Activated CD4-positive, alpha-beta memory T cell treated with anti-CD3 and anti-CD28 coated beads, Interleukin-2, amount 10 ng/mL, durations not matched to agents 7 days and 5 days (primary cell): ENCODE data around the gene METTL25B. TPM values are rescaled to one million over a fixed set of nuclear protein-coding genes. Genes with fewer than 3 reads are reported as not detected.
A peak's percentile ranks its signal among the peaks of the same experiment; 100 is the strongest.

Experiments used
- CTCF ChIA-PET: fragments of 350-600 bp; sonication (Branson Sonifier 250); formaldehyde crosslinking; loops from one replicate; lab custom pipeline; 2021; ENCODE audit warnings: antibody characterized with exemption, inconsistent platforms; lab: Charles Lee
- POLR2A ChIA-PET: fragments of 350-600 bp; sonication (Branson Sonifier 250); formaldehyde crosslinking; loops from one replicate; lab custom pipeline; 2021; ENCODE audit warnings: antibody characterized with exemption; lab: Charles Lee
- DNase-seq: peaks from one replicate; pipeline ENCODE4 v3.0.0-alpha.2; 2020
- H3K27ac Mint-ChIP-seq: one replicate; pipeline ENCODE4 v1.8.0; 2021; ENCODE audit warnings: mild to moderate bottlenecking, mixed read lengths
- H3K27me3 Mint-ChIP-seq: one replicate; pipeline ENCODE4 v1.8.0; 2021; ENCODE audit warnings: mixed read lengths
- H3K36me3 Mint-ChIP-seq: one replicate; pipeline ENCODE4 v1.8.0; 2021; ENCODE audit warnings: low read depth, mixed read lengths
- H3K4me1 Mint-ChIP-seq: one replicate; pipeline ENCODE4 v1.8.0; 2021; ENCODE audit warnings: mixed read lengths
- H3K4me3 Mint-ChIP-seq: one replicate; pipeline ENCODE4 v1.8.0; 2021; ENCODE audit warnings: mild to moderate bottlenecking, mixed read lengths
- H3K9me3 Mint-ChIP-seq: one replicate; pipeline ENCODE4 v1.8.0; 2021; ENCODE audit warnings: mixed read lengths
- total RNA-seq, 2 experiments: library from RNA; stranded (reverse); gene quantifications; one replicate each; pipeline ENCODE4 v1.2.3, GENCODE V29; 2021

Gene METTL25B
- total RNA-seq, 2 experiments from 2014 or later: 40.3 to 44.3 TPM

- ChIA-PET POLR2A (interaction anchor here (3.5 kb wide), 1 partner anchor 15 kb away, joined by 10 read pairs; no protein-coding TSS in a partner anchor), CTCF (interaction anchor here (0.9 to 2.1 kb wide), 4 partner anchors 15 to 84 kb away, joined by 3 to 13 read pairs (median 6); no protein-coding TSS in a partner anchor)
- no peak for DNase-seq
- H3K36me3 Mint-ChIP-seq: peaks cover 9% of the 10 kb centered on the region
- no peak overlapping the region for H3K4me3 Mint-ChIP-seq
- peaks cover 9% of the 10 kb centered on the region for H3K27me3 Mint-ChIP-seq
- H3K9me3 Mint-ChIP-seq: no peaks in the 10 kb centered on the region
- H3K27ac Mint-ChIP-seq: no peak overlapping the region
- H3K4me1 Mint-ChIP-seq: peaks cover 9% of the 10 kb centered on the region
These were observed 17.1 kb upstream of the METTL25B start for GRCh38 chr1:156711011-156711817.

- no peaks in the 10 kb centered on the region for H3K9me3 Mint-ChIP-seq
- DNase-seq: no peak
- POLR2A ChIA-PET: interaction anchor here (3.5 kb wide), 1 partner anchor 13 kb away, joined by 10 read pairs; no protein-coding TSS in a partner anchor
- H3K36me3 Mint-ChIP-seq: peaks cover 15% of the 10 kb centered on the region
- H3K4me3 Mint-ChIP-seq: no peak overlapping the region
- no peak overlapping the region for H3K27ac Mint-ChIP-seq
- peaks cover under 1% of the 10 kb centered on the region for H3K27me3 Mint-ChIP-seq
- CTCF ChIA-PET: interaction anchor here (0.8 to 2.1 kb wide), 3 partner anchors 13 to 53 kb away, joined by 3 to 13 read pairs (median 6); no protein-coding TSS in a partner anchor
- H3K4me1 Mint-ChIP-seq: no peaks in the 10 kb centered on the region
These were observed 15.6 kb upstream of the METTL25B start for GRCh38 chr1:156712626-156713025.

- Mint-ChIP-seq H3K4me3 (no peak overlapping the region), H3K27ac (no peak overlapping the region), H3K9me3 (no peaks in the 10 kb centered on the region), H3K27me3 (no peaks in the 10 kb centered on the region), H3K36me3 (peaks cover 15% of the 10 kb centered on the region), H3K4me1 (no peaks in the 10 kb centered on the region)
- DNase-seq: no peak
- POLR2A ChIA-PET: interaction anchor here (2.0 kb wide), 1 partner anchor 8 kb away, joined by 4 read pairs; no protein-coding TSS in a partner anchor
- CTCF ChIA-PET: interaction anchor here (1.5 to 4.4 kb wide), 5 partner anchors 9 to 91 kb away, joined by 4 to 33 read pairs (median 18); partner anchors contain the start of gene CRABP2
These were observed 13.4 kb upstream of the METTL25B start for GRCh38 chr1:156714830-156715229.

- ChIA-PET POLR2A (no interaction called here), CTCF (interaction anchor here (2.7 to 4.4 kb wide), 2 partner anchors 11 to 28 kb away, joined by 18 to 27 read pairs; partner anchors contain the start of gene CRABP2)
- H3K27me3 Mint-ChIP-seq: no peaks in the 10 kb centered on the region
- H3K36me3 Mint-ChIP-seq: peaks cover 29% of the 10 kb centered on the region
- H3K27ac Mint-ChIP-seq: no peak overlapping the region
- H3K4me1 Mint-ChIP-seq: peaks cover 9% of the 10 kb centered on the region
- no peaks in the 10 kb centered on the region for H3K9me3 Mint-ChIP-seq
- DNase-seq: no peak
- no peak overlapping the region for H3K4me3 Mint-ChIP-seq
These were observed 10.9 kb upstream of the METTL25B start for GRCh38 chr1:156717351-156717750.

- H3K36me3 Mint-ChIP-seq: peaks cover 44% of the 10 kb centered on the region
- H3K4me1 Mint-ChIP-seq: peaks cover 28% of the 10 kb centered on the region
- no peak for DNase-seq
- H3K9me3 Mint-ChIP-seq: no peaks in the 10 kb centered on the region
- ChIA-PET POLR2A (interaction anchor here (1.0 to 1.4 kb wide), 4 partner anchors 15 to 36 kb away, joined by 3 to 5 read pairs (median 4); partner anchors contain the start of gene CRABP2), CTCF (interaction anchor here (1.7 to 2.4 kb wide), 2 partner anchors 19 to 31 kb away, joined by 3 to 25 read pairs; no protein-coding TSS in a partner anchor)
- H3K4me3 Mint-ChIP-seq: no peak overlapping the region
- H3K27ac Mint-ChIP-seq: peak overlapping the region; percentile 59
- no peaks in the 10 kb centered on the region for H3K27me3 Mint-ChIP-seq
These were observed 7.1 kb upstream of the METTL25B start for GRCh38 chr1:156721131-156721530.

- Mint-ChIP-seq H3K4me3 (no peak overlapping the region), H3K27me3 (no peaks in the 10 kb centered on the region), H3K36me3 (peaks cover 44% of the 10 kb centered on the region), H3K9me3 (no peaks in the 10 kb centered on the region), H3K4me1 (peaks cover 28% of the 10 kb centered on the region), H3K27ac (peak overlapping the region; percentile 59)
- CTCF ChIA-PET: interaction anchor here (1.3 to 2.4 kb wide), 3 partner anchors 19 to 62 kb away, joined by 3 to 25 read pairs (median 4); no protein-coding TSS in a partner anchor
- DNase-seq: no peak
- POLR2A ChIA-PET: interaction anchor here (1.0 to 1.4 kb wide), 3 partner anchors 16 to 32 kb away, joined by 3 to 5 read pairs (median 5); partner anchors contain the start of gene CRABP2
These were observed 6.7 kb upstream of the METTL25B start for GRCh38 chr1:156721535-156721934.

GRCh38 chr1:156725683-156726280 is 2.5 kb upstream of the METTL25B start:
- peak; percentile 85 for DNase-seq
- Mint-ChIP-seq H3K4me1 (peaks cover 36% of the 10 kb centered on the region), H3K27me3 (no peaks in the 10 kb centered on the region), H3K4me3 (no peak overlapping the region), H3K36me3 (peaks cover 48% of the 10 kb centered on the region), H3K9me3 (no peaks in the 10 kb centered on the region), H3K27ac (no peak overlapping the region)
- POLR2A ChIA-PET: interaction anchor here (0.6 to 8.9 kb wide), 16 partner anchors 9 to 319 kb away, joined by 3 to 150 read pairs (median 10); partner anchors contain the start of genes HDGF, MRPL24, NES and NTRK1
- CTCF ChIA-PET: interaction anchor here (0.6 to 6.7 kb wide), 60 partner anchors 7 to 319 kb away, joined by 3 to 212 read pairs (median 6); partner anchors contain the start of genes CRABP2, HDGF, INSRR and MRPL24

GRCh38 chr1:156726549-156727226 is 1.6 kb upstream of the METTL25B start:
- peak; percentile 67 for DNase-seq
- ChIA-PET POLR2A (interaction anchor here (0.6 to 8.9 kb wide), 16 partner anchors 14 to 318 kb away, joined by 3 to 150 read pairs (median 10); partner anchors contain the start of genes HDGF, MRPL24, NES and NTRK1), CTCF (interaction anchor here (1.0 to 6.7 kb wide), 51 partner anchors 8 to 269 kb away, joined by 3 to 212 read pairs (median 8); partner anchors contain the start of genes CRABP2, HDGF, INSRR and MRPL24)
- Mint-ChIP-seq H3K4me1 (peaks cover 36% of the 10 kb centered on the region), H3K9me3 (no peaks in the 10 kb centered on the region), H3K4me3 (no peak overlapping the region), H3K36me3 (peaks cover 40% of the 10 kb centered on the region), H3K27me3 (no peaks in the 10 kb centered on the region), H3K27ac (no peak overlapping the region)

GRCh38 chr1:156727492-156727891 is 777 bp upstream of the METTL25B start:
- H3K36me3 Mint-ChIP-seq: peaks cover 39% of the 10 kb centered on the region
- ChIA-PET POLR2A (interaction anchor here (0.6 to 8.9 kb wide), 15 partner anchors 13 to 222 kb away, joined by 3 to 150 read pairs (median 15); partner anchors contain the start of genes HDGF, MRPL24, NTRK1 and PRCC), CTCF (interaction anchor here (1.8 to 6.7 kb wide), 18 partner anchors 12 to 163 kb away, joined by 12 to 212 read pairs (median 32); partner anchors contain the start of genes CRABP2, HDGF, INSRR and MRPL24)
- no peak overlapping the region for H3K27ac Mint-ChIP-seq
- no peak overlapping the region for H3K4me3 Mint-ChIP-seq
- H3K4me1 Mint-ChIP-seq: peaks cover 34% of the 10 kb centered on the region
- DNase-seq: no peak
- no peaks in the 10 kb centered on the region for H3K9me3 Mint-ChIP-seq
- H3K27me3 Mint-ChIP-seq: no peaks in the 10 kb centered on the region

GRCh38 chr1:156728599-156729462 is 562 bp downstream of the METTL25B start, which contains the start of gene ISG20L2:
Gene ISG20L2 (minus strand): TSS chr1:156728766. CDS start chr1:156727652, 1,114 bp downstream.
- Mint-ChIP-seq H3K9me3 (no peaks in the 10 kb centered on the region), H3K36me3 (peaks cover 35% of the 10 kb centered on the region), H3K27ac (no peak within 1 kb of the TSS), H3K4me3 (no peak within 1 kb of the TSS), H3K4me1 (peaks cover 24% of the 10 kb centered on the region), H3K27me3 (no peaks in the 10 kb centered on the region)
- peak; percentile 98 for DNase-seq
- ChIA-PET POLR2A (interaction anchor here (0.6 to 8.9 kb wide), 25 partner anchors 8 to 272 kb away, joined by 3 to 150 read pairs (median 5); partner anchors contain the start of genes GPATCH4, HDGF, MRPL24 and NTRK1), CTCF (interaction anchor here (0.6 to 6.7 kb wide), 15 partner anchors 9 to 162 kb away, joined by 3 to 212 read pairs (median 27); partner anchors contain the start of genes HDGF, INSRR, MRPL24 and NES)
